H1 (cell line): ENCODE measurements around the gene RPRD2. TPM values are rescaled to one million over a fixed set of nuclear protein-coding genes. Genes with fewer than 3 reads are reported as not detected.

ENCODE experiments used
- CTCF ChIA-PET: fragments of 300-600 bp; sonication (Branson Sonifier 250); formaldehyde crosslinking; loops from one replicate; lab custom pipeline; 2021; ENCODE audit not compliant: partially characterized antibody; lab: Charles Lee
- POLR2A ChIA-PET: fragments of 300-600 bp; sonication (Branson Sonifier 250); formaldehyde crosslinking; loops from one replicate; lab custom pipeline; 2021; ENCODE audit warnings: inconsistent platforms; ENCODE audit not compliant: partially characterized antibody; lab: Charles Lee
- DNase-seq, 2 experiments: peaks; one replicate each; pipeline versions ENCODE4 v3.0.0 to v3.0.0-alpha.2; 2010 to 2022; ENCODE audit warnings: low spot score in 2 of 2, low read depth in 1 of 2, mixed read lengths in 1 of 2
- FAIRE-seq: peaks from 2 replicates; lab custom pipeline; 2011; peaks lifted over from hg19 to GRCh38; lab: Jason Lieb, UNC
- H2AFZ ChIP-seq: 2 replicates; pipeline ENCODE4 v1.8.1; 2012; ENCODE audit warnings: low read length, inconsistent platforms
- H2AK5ac ChIP-seq: 2 replicates; pipeline ENCODE4 v1.6.1; 2013; ENCODE audit warnings: low read depth, low read length
- H2BK120ac ChIP-seq: replicated peaks from 2 replicates; pipeline ENCODE3; 2013; ENCODE audit warnings: low read depth, low read length, inconsistent platforms
- H2BK12ac ChIP-seq: 2 replicates; pipeline ENCODE4 v1.6.1; 2013; ENCODE audit warnings: low read depth, low read length
- H2BK15ac ChIP-seq: 2 replicates; pipeline ENCODE4 v1.6.1; 2013; ENCODE audit warnings: low read length
- H2BK20ac ChIP-seq: 2 replicates; pipeline ENCODE4 v1.6.1; 2013; ENCODE audit warnings: low read length
- H2BK5ac ChIP-seq: 2 replicates; pipeline ENCODE4 v1.6.1; 2013; ENCODE audit warnings: low read depth, low read length
- H3K14ac ChIP-seq: 2 replicates; pipeline ENCODE4 v1.6.1; 2013; ENCODE audit warnings: inconsistent platforms; ENCODE audit not compliant: insufficient read length
- H3K18ac ChIP-seq: 2 replicates; pipeline ENCODE4 v1.6.1; 2013; ENCODE audit warnings: low read length; ENCODE audit errors: extremely low read depth
- H3K23ac ChIP-seq: 2 replicates; pipeline ENCODE4 v1.6.1; 2013; ENCODE audit warnings: inconsistent platforms; ENCODE audit not compliant: insufficient read length
- H3K23me2 ChIP-seq: 2 replicates; pipeline ENCODE4 v1.6.1; 2013; ENCODE audit warnings: low read depth, low read length
- H3K27ac ChIP-seq: 2 replicates; pipeline ENCODE4 v1.6.1; 2011; ENCODE audit warnings: low read depth, low read length, inconsistent platforms
- H3K27me3 ChIP-seq, 4 experiments: replicated peaks in 1 of 4; 1 replicate in 1 of 4; 2 replicates in 3 of 4; pipeline versions ENCODE4 v1.6.1 to v1.8.1; 2011 to 2013; ENCODE audit warnings: low read length in 3 of 4, mild to moderate bottlenecking in 3 of 4, inconsistent platforms in 2 of 4, mixed read lengths in 2 of 4, moderate library complexity in 1 of 4; ENCODE audit not compliant: control insufficient read depth in 3 of 4, insufficient read depth in 3 of 4; ENCODE audit errors: extremely low read depth in 1 of 4
- H3K36me3 ChIP-seq, 4 experiments: 2 replicates each; pipeline versions ENCODE4 v1.6.1 to v1.8.1; 2011 to 2013; ENCODE audit warnings: mild to moderate bottlenecking in 4 of 4, low read length in 3 of 4, moderate library complexity in 2 of 4, control low read depth in 1 of 4, inconsistent platforms in 1 of 4; ENCODE audit not compliant: insufficient read depth in 4 of 4, control insufficient read depth in 2 of 4
- H3K4ac ChIP-seq: replicated peaks from 2 replicates; pipeline ENCODE3; 2013; ENCODE audit warnings: low read length, low read depth, mixed read lengths, inconsistent platforms; ENCODE audit not compliant: insufficient read length
- H3K4me1 ChIP-seq, 4 experiments: replicated peaks in 1 of 4; 1 replicate in 1 of 4; 2 replicates in 3 of 4; pipeline versions ENCODE4 v1.6.1 to v1.8.1; 2011 to 2013; ENCODE audit warnings: low read length in 3 of 4, inconsistent platforms in 2 of 4, mixed read lengths in 1 of 4; ENCODE audit not compliant: insufficient read depth in 4 of 4, control insufficient read depth in 3 of 4
- H3K4me2 ChIP-seq, 2 experiments: 2 replicates each; pipeline versions ENCODE4 v1.6.1 to v1.8.1; 2011 to 2013; ENCODE audit warnings: low read depth in 2 of 2, low read length in 2 of 2, control low read depth in 1 of 2, inconsistent platforms in 1 of 2, mild to moderate bottlenecking in 1 of 2; ENCODE audit not compliant: insufficient read depth in 1 of 2
- H3K4me3 ChIP-seq, 4 experiments: fragments of 200-600, 300-600 bp in 1 of 4; sonication (generic), shearing (Covaris generic), sonication (Bioruptor Twin) in 1 of 4; 2 replicates each; pipeline versions ENCODE4 v1.5.1 to v1.8.1; 2011 to 2016; ENCODE audit warnings: low read length in 4 of 4, low read depth in 3 of 4, control low read depth in 2 of 4, inconsistent platforms in 2 of 4, mild to moderate bottlenecking in 2 of 4, mixed read lengths in 1 of 4, moderate library complexity in 1 of 4; ENCODE audit not compliant: insufficient read depth in 2 of 4; ENCODE audit errors: extremely low read depth in 1 of 4
- H3K56ac ChIP-seq: replicated peaks from 2 replicates; pipeline ENCODE3; 2013; ENCODE audit warnings: low read depth, mild to moderate bottlenecking, mixed read lengths, low read length, inconsistent platforms; ENCODE audit not compliant: insufficient read length
- H3K79me1 ChIP-seq: 2 replicates; pipeline ENCODE4 v1.6.1; 2013; ENCODE audit warnings: low read depth, low read length, control low read depth
- H3K79me2 ChIP-seq, 2 experiments: 2 replicates each; pipeline versions ENCODE4 v1.6.1 to v1.8.1; 2012 to 2013; ENCODE audit warnings: low read length in 2 of 2, mild to moderate bottlenecking in 2 of 2, inconsistent platforms in 1 of 2; ENCODE audit not compliant: insufficient read depth in 2 of 2, control insufficient read depth in 1 of 2
- H3K9ac ChIP-seq, 4 experiments: replicated peaks in 1 of 4; 1 replicate in 1 of 4; 2 replicates in 3 of 4; pipeline versions ENCODE4 v1.6.1 to v1.8.1; 2011 to 2013; ENCODE audit warnings: low read depth in 3 of 4, low read length in 3 of 4, control low read depth in 2 of 4, mild to moderate bottlenecking in 2 of 4, moderate library complexity in 2 of 4, inconsistent platforms in 1 of 4; ENCODE audit errors: extremely low read depth in 1 of 4
- H3K9me3 ChIP-seq, 2 experiments: 2 replicates each; pipeline versions ENCODE4 v1.6.1 to v1.8.1; 2012 to 2013; ENCODE audit warnings: mild to moderate bottlenecking in 2 of 2, moderate library complexity in 2 of 2, control low read depth in 1 of 2, inconsistent platforms in 1 of 2, low read depth in 1 of 2, low read length in 1 of 2, mixed read lengths in 1 of 2; ENCODE audit not compliant: insufficient read depth in 2 of 2
- H4K20me1 ChIP-seq, 2 experiments: replicated peaks in 1 of 2; 2 replicates each; pipeline versions ENCODE3 to v1.8.1; 2011 to 2013; ENCODE audit warnings: inconsistent platforms in 2 of 2, low read length in 2 of 2, mild to moderate bottlenecking in 1 of 2; ENCODE audit not compliant: insufficient read depth in 2 of 2, control insufficient read depth in 1 of 2
- H4K5ac ChIP-seq: 2 replicates; pipeline ENCODE4 v1.6.1; 2013; ENCODE audit warnings: low read length, low read depth, mixed read lengths, inconsistent platforms; ENCODE audit not compliant: insufficient read length
- H4K8ac ChIP-seq: 2 replicates; pipeline ENCODE4 v1.8.0; 2013; ENCODE audit warnings: mild to moderate bottlenecking, moderate library complexity, low read length, inconsistent platforms; ENCODE audit not compliant: insufficient read depth; ENCODE audit errors: extremely low read depth
- H4K91ac ChIP-seq: replicated peaks from 2 replicates; pipeline ENCODE3; 2013; ENCODE audit warnings: low read length, mixed read lengths, inconsistent platforms; ENCODE audit not compliant: insufficient read length
- CTBP2 ChIP-seq: IDR thresholded peaks from 2 replicates; pipeline ENCODE4 v1.7.0; 2011; ENCODE audit warnings: borderline replicate concordance, mild to moderate bottlenecking, moderate library complexity, mixed read lengths, low read length; ENCODE audit not compliant: insufficient read depth, insufficient read length
- EGR1 ChIP-seq: IDR thresholded peaks from 2 replicates; pipeline ENCODE4 v1.6.1; 2011; ENCODE audit warnings: low read depth, low read length, borderline replicate concordance
- MAFK ChIP-seq: IDR thresholded peaks from 2 replicates; pipeline ENCODE4 v1.6.1; 2012; ENCODE audit warnings: low read depth, mild to moderate bottlenecking, improper control_type of control experiment, low read length
- SP4 ChIP-seq: IDR thresholded peaks from 2 replicates; pipeline ENCODE4 v1.6.1; 2012; ENCODE audit warnings: low read length, inconsistent platforms
- TBP ChIP-seq: IDR thresholded peaks from 2 replicates; pipeline ENCODE4 v1.6.1; 2011; ENCODE audit warnings: low read depth, low read length, improper control_type of control experiment
- TCF12 ChIP-seq: IDR thresholded peaks from 2 replicates; pipeline ENCODE4 v1.6.1; 2011; ENCODE audit warnings: low read depth, mild to moderate bottlenecking, low read length
- WGBS, 2 experiments: shearing (Covaris generic) in 1 of 2; methylation state at CpG; one replicate each; pipeline versions ENCODE4 v1.1.6 to v1.1.7; 2013 to 2015; ENCODE audit warnings: low lambda C conversion rate in 2 of 2, mixed read lengths in 2 of 2, inconsistent platforms in 1 of 2, low coverage in 1 of 2, missing lambda C conversion rate in 1 of 2; ENCODE audit not compliant: insufficient replicate concordance in 2 of 2, insufficient coverage in 1 of 2, insufficient read length in 1 of 2; ENCODE audit errors: extremely low coverage in 1 of 2, missing lambda C conversion rate in 1 of 2; 5-methylcytosine and 5-hydroxymethylcytosine counted together
- polyA plus RNA-seq, 7 experiments: library from polyadenylated mRNA; depleted of rRNA in 3 of 7; stranded (reverse) in 5 of 7; unstranded in 2 of 7; fragments of >200 nt in 5 of 7; fragments of 200-250 nt in 2 of 7; gene quantifications; 1 replicate in 5 of 7; 2 replicates in 1 of 7; 4 replicates in 1 of 7; pipeline versions ENCODE4 v1.2.1 to v1.2.3, GENCODE V29; 2011 to 2013; ENCODE audit warnings: missing spikeins in 2 of 7, mixed read lengths in 2 of 7
- total RNA-seq: library from RNA; stranded (reverse); fragmentation: NEBNext Ultra II Directional; extraction: Animal tissue kit (Norgen Biotek cat#: 25700); gene quantifications from 2 replicates; pipeline ENCODE4 v1.2.1, GENCODE V29; 2021

The RPRD2 gene
- total and polyA plus RNA-seq, 2 of the 8 experiments (the other 6 are each of a cell fraction or from before 2014, with no cell fraction given) = 14.4 to 32.4 TPM

- no peak overlapping the region for H3K27ac ChIP-seq
- no peak overlapping the region for H4K91ac ChIP-seq
- no peak for TF ChIP-seq TBP
- TF ChIP-seq TCF12 = no peak
- TF ChIP-seq MAFK = no peak
- TF ChIP-seq CTBP2 = no peak
- TF ChIP-seq EGR1 = no peak
- no peak for TF ChIP-seq SP4
- WGBS, 2 experiments = 95% methylated on average over 6 of the region's 6 CpGs; no CpG with 5 or more reads in 1 of the 2 experiments
- H2AFZ ChIP-seq = no peak overlapping the region
- no peak overlapping the region for H2BK12ac ChIP-seq
- DNase-seq = no peak
- no peaks in the 10 kb centered on the region for H3K4me1 ChIP-seq
- H4K5ac ChIP-seq = no peak overlapping the region
- no peak overlapping the region for H2BK120ac ChIP-seq
- H2BK15ac ChIP-seq = no peak overlapping the region
- no peak overlapping the region for H3K4me2 ChIP-seq
- POLR2A ChIA-PET = no interaction called here
- no peak overlapping the region for H3K14ac ChIP-seq
- no peak overlapping the region for H3K23ac ChIP-seq
- no peaks in the 10 kb centered on the region; a peak in 1 of 8 replicates for H3K36me3 ChIP-seq
- no peaks in the 10 kb centered on the region for H3K23me2 ChIP-seq
- no peak overlapping the region for H2AK5ac ChIP-seq
- H4K20me1 ChIP-seq = no peaks in the 10 kb centered on the region
- H2BK20ac ChIP-seq = no peak overlapping the region
- H3K4ac ChIP-seq = no peak overlapping the region
- peaks cover 2 to 90% of the 10 kb centered on the region in 2 experiments; a peak in 3 of 4 replicates for H3K79me2 ChIP-seq
- no peak for FAIRE-seq
- no peak overlapping the region for H3K9ac ChIP-seq
- CTCF ChIA-PET = no interaction called here
- no peak overlapping the region for H4K8ac ChIP-seq
- H3K18ac ChIP-seq = no peak overlapping the region
- H3K27me3 ChIP-seq = no peaks in the 10 kb centered on the region
- H3K79me1 ChIP-seq = no peaks in the 10 kb centered on the region; the same call in 1 of the 2 replicates
- no peak overlapping the region for H3K56ac ChIP-seq
- no peak overlapping the region for H3K4me3 ChIP-seq
- no peaks in the 10 kb centered on the region; a peak in 1 of 4 replicates for H3K9me3 ChIP-seq
- no peak overlapping the region for H2BK5ac ChIP-seq
Observed at GRCh38 chr1:150397392-150398032, 33.6 kb downstream of the RPRD2 start.
